ENCODE data around the gene CHD1. TPM values are rescaled to one million over a fixed set of nuclear protein-coding genes. Genes with fewer than 3 reads are reported as not detected.
"Not testable (repeated sequence)": the region's sequence is repeated elsewhere in the genome, so short reads cannot be mapped to it uniquely, and the experiment has no call there.

The CHD1 gene
- total and polyA plus RNA-seq, 2 donors: 55.7 to 170 TPM

GRCh38 chr5:98965226-98965625 lies 36.4 kb upstream of the CHD1 start:
- Histone ChIP-seq H3K27ac (ENCODE audit: low read depth in 1 of 2, low read length in 1 of 2) (no peak overlapping the region), H3K4me1 (ENCODE audit: control insufficient read depth in 2 of 2, insufficient read depth in 2 of 2, low read length in 2 of 2) (peaks cover 9 to 18% of the 10 kb centered on the region in 2 donors), H3K27me3 (ENCODE audit: control insufficient read depth in 2 of 2, insufficient read depth in 1 of 2, low read length in 1 of 2) (no peaks in the 10 kb centered on the region), H3K4me3 (ENCODE audit: low read length in 2 of 2) (no peak overlapping the region), H3K9me3 (ENCODE audit: control insufficient read depth in 2 of 2, insufficient read depth in 1 of 2, low read length in 1 of 2) (peaks cover 0 to 4% of the 10 kb centered on the region in 2 donors), H3K36me3 (ENCODE audit: control insufficient read depth in 2 of 2, insufficient read depth in 2 of 2, low read length in 1 of 2) (no peaks in the 10 kb centered on the region)
- no peak for DNase-seq (ENCODE audit: low read depth in 6 of 9, low spot score in 9 of 9)
- 98% methylated on average over 4 of the region's 4 CpGs for WGBS

GRCh38 chr5:98964621-98965020 lies 35.8 kb upstream of the CHD1 start:
- Histone ChIP-seq H3K36me3 (ENCODE audit: control insufficient read depth in 2 of 2, insufficient read depth in 2 of 2, low read length in 1 of 2) (no peaks in the 10 kb centered on the region), H3K4me1 (ENCODE audit: control insufficient read depth in 2 of 2, insufficient read depth in 2 of 2, low read length in 2 of 2) (peaks cover 9 to 18% of the 10 kb centered on the region in 2 donors), H3K27me3 (ENCODE audit: control insufficient read depth in 2 of 2, insufficient read depth in 1 of 2, low read length in 1 of 2) (no peaks in the 10 kb centered on the region), H3K27ac (ENCODE audit: low read depth in 1 of 2, low read length in 1 of 2) (no peak overlapping the region), H3K4me3 (ENCODE audit: low read length in 2 of 2) (no peak overlapping the region), H3K9me3 (ENCODE audit: control insufficient read depth in 2 of 2, insufficient read depth in 1 of 2, low read length in 1 of 2) (peaks cover 0 to 4% of the 10 kb centered on the region in 2 donors)
- no peak for DNase-seq (ENCODE audit: low read depth in 6 of 9, low spot score in 9 of 9)

DNA sequence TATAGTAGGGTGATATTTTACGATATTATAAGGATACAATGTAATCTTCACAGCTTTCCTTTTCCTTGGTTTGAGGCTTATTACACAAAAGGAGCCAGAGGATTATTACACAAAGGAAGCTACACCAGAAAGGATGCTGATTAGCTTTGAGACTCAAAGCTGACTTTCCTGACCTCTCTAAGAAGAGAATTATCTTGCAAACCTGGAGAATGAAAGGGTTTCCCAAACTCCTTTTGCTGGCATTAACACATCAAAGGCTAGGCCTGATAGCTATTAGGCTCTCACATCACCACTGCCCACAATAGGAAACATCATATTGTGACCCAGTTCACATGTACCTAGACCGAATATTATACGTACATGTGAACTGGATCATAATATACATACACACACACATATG lies 34.2 kb upstream of the CHD1 start:
- H3K4me3 ChIP-seq (ENCODE audit: low read length in 2 of 2): no peak overlapping the region

DNA sequence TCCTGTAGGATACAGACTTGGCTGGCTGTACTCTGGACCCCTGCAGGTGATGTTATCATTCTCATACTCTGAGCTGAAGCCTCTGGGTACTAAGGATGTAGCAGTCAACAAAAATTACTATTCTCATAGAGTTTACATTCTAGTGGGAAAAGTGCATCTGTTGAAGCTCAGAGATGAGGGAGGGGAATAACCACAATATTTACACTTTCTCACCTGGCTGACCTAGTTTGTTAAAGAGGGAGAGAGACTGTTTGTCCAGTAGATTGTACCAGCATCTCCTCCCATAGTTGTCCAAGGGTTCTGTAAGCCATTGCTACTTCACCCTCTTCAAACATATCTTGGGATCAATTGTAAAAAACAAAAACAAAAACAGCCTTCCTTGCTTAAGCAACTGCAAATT lies 33.8 kb upstream of the CHD1 start:
- H3K9me3 ChIP-seq (ENCODE audit: control insufficient read depth in 2 of 2, insufficient read depth in 1 of 2, low read length in 1 of 2): peaks cover 0 to 4% of the 10 kb centered on the region in 2 donors
- peak in 2 of 9 donors; percentile 5 to 39 for DNase-seq (ENCODE audit: low read depth in 6 of 9, low spot score in 9 of 9)
- peaks cover 9 to 18% of the 10 kb centered on the region in 2 donors for H3K4me1 ChIP-seq (ENCODE audit: control insufficient read depth in 2 of 2, insufficient read depth in 2 of 2, low read length in 2 of 2)
- H3K27me3 ChIP-seq (ENCODE audit: control insufficient read depth in 2 of 2, insufficient read depth in 1 of 2, low read length in 1 of 2): no peaks in the 10 kb centered on the region
- no peaks in the 10 kb centered on the region for H3K36me3 ChIP-seq (ENCODE audit: control insufficient read depth in 2 of 2, insufficient read depth in 2 of 2, low read length in 1 of 2)
- H3K27ac ChIP-seq (ENCODE audit: low read depth in 1 of 2, low read length in 1 of 2): peak overlapping the region in 1 of 2 donors; percentile 46
- no peak overlapping the region for H3K4me3 ChIP-seq (ENCODE audit: low read length in 2 of 2)

More for the DNA sequence above, 34.2 kb upstream of the CHD1 start:
- Histone ChIP-seq H3K27me3 (ENCODE audit: control insufficient read depth in 2 of 2, insufficient read depth in 1 of 2, low read length in 1 of 2) (no peaks in the 10 kb centered on the region), H3K4me1 (ENCODE audit: control insufficient read depth in 2 of 2, insufficient read depth in 2 of 2, low read length in 2 of 2) (peaks cover 9 to 18% of the 10 kb centered on the region in 2 donors), H3K27ac (ENCODE audit: low read depth in 1 of 2, low read length in 1 of 2) (peak overlapping the region in 1 of 2 donors; percentile 46), H3K36me3 (ENCODE audit: control insufficient read depth in 2 of 2, insufficient read depth in 2 of 2, low read length in 1 of 2) (no peaks in the 10 kb centered on the region), H3K9me3 (ENCODE audit: control insufficient read depth in 2 of 2, insufficient read depth in 1 of 2, low read length in 1 of 2) (peaks cover 0 to 4% of the 10 kb centered on the region in 2 donors)
- no peak for DNase-seq (ENCODE audit: low read depth in 6 of 9, low spot score in 9 of 9)
- WGBS: 96% methylated on average over 3 of the region's 3 CpGs

- Histone ChIP-seq H3K36me3 (ENCODE audit: control insufficient read depth in 2 of 2, insufficient read depth in 2 of 2, low read length in 1 of 2) (no peaks in the 10 kb centered on the region), H3K9me3 (ENCODE audit: control insufficient read depth in 2 of 2, insufficient read depth in 1 of 2, low read length in 1 of 2) (peaks cover 0 to 4% of the 10 kb centered on the region in 2 donors), H3K4me3 (ENCODE audit: low read length in 2 of 2) (no peak overlapping the region), H3K27me3 (ENCODE audit: control insufficient read depth in 2 of 2, insufficient read depth in 1 of 2, low read length in 1 of 2) (no peaks in the 10 kb centered on the region), H3K4me1 (ENCODE audit: control insufficient read depth in 2 of 2, insufficient read depth in 2 of 2, low read length in 2 of 2) (peaks cover 9 to 18% of the 10 kb centered on the region in 2 donors), H3K27ac (ENCODE audit: low read depth in 1 of 2, low read length in 1 of 2) (peak overlapping the region in 1 of 2 donors; percentile 46)
- WGBS: 96% methylated on average over 3 of the region's 3 CpGs
- no peak for DNase-seq (ENCODE audit: low read depth in 6 of 9, low spot score in 9 of 9)
Measured at GRCh38 chr5:98961665-98962344, 33.0 kb upstream of the CHD1 start.

- Histone ChIP-seq H3K4me1 (ENCODE audit: control insufficient read depth in 2 of 2, insufficient read depth in 2 of 2, low read length in 2 of 2) (peaks cover 0 to 4% of the 10 kb centered on the region in 2 donors), H3K36me3 (ENCODE audit: control insufficient read depth in 2 of 2, insufficient read depth in 2 of 2, low read length in 1 of 2) (no peaks in the 10 kb centered on the region), H3K9me3 (ENCODE audit: control insufficient read depth in 2 of 2, insufficient read depth in 1 of 2, low read length in 1 of 2) (no peaks in the 10 kb centered on the region), H3K4me3 (ENCODE audit: low read length in 2 of 2) (no peak overlapping the region), H3K27ac (ENCODE audit: low read depth in 1 of 2, low read length in 1 of 2) (no peak overlapping the region), H3K27me3 (ENCODE audit: control insufficient read depth in 2 of 2, insufficient read depth in 1 of 2, low read length in 1 of 2) (no peaks in the 10 kb centered on the region)
- DNase-seq (ENCODE audit: low read depth in 6 of 9, low spot score in 9 of 9): no peak
- 93% methylated on average over 2 of the region's 2 CpGs for WGBS
Measured at GRCh38 chr5:98957307-98957706, 28.5 kb upstream of the CHD1 start.

DNA sequence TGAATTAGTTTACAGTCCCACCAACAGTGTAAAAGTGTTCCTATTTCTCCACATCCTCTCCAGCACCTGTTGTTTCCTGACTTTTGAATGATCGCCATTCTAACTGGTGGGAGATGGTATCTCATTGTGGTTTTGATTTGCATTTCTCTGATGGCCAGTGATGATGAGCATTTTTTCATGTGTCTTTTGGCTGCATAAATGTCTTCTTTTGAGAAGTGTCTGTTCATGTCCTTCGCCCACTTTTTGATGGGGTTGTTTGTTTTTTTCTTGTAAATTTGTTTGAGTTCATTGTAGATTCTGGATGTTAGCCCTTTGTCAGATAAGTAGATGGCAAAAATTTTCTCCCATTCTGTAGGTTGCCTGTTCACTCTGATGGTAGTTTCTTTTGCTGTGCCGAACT lies 27.1 kb upstream of the CHD1 start:
- not testable (repeated sequence) for H3K27ac ChIP-seq (ENCODE audit: low read depth in 1 of 2, low read length in 1 of 2); H3K36me3 ChIP-seq (ENCODE audit: control insufficient read depth in 2 of 2, insufficient read depth in 2 of 2, low read length in 1 of 2); DNase-seq (ENCODE audit: low read depth in 6 of 9, low spot score in 9 of 9); H3K27me3 ChIP-seq (ENCODE audit: control insufficient read depth in 2 of 2, insufficient read depth in 1 of 2, low read length in 1 of 2); H3K9me3 ChIP-seq (ENCODE audit: control insufficient read depth in 2 of 2, insufficient read depth in 1 of 2, low read length in 1 of 2); H3K4me3 ChIP-seq (ENCODE audit: low read length in 2 of 2); H3K4me1 ChIP-seq (ENCODE audit: control insufficient read depth in 2 of 2, insufficient read depth in 2 of 2, low read length in 2 of 2)
- 70% methylated on average over 2 of the region's 3 CpGs for WGBS

- H3K9me3 ChIP-seq (ENCODE audit: control insufficient read depth in 2 of 2, insufficient read depth in 1 of 2, low read length in 1 of 2); H3K27ac ChIP-seq (ENCODE audit: low read depth in 1 of 2, low read length in 1 of 2); DNase-seq (ENCODE audit: low read depth in 6 of 9, low spot score in 9 of 9); H3K4me3 ChIP-seq (ENCODE audit: low read length in 2 of 2); H3K36me3 ChIP-seq (ENCODE audit: control insufficient read depth in 2 of 2, insufficient read depth in 2 of 2, low read length in 1 of 2); H3K4me1 ChIP-seq (ENCODE audit: control insufficient read depth in 2 of 2, insufficient read depth in 2 of 2, low read length in 2 of 2); H3K27me3 ChIP-seq (ENCODE audit: control insufficient read depth in 2 of 2, insufficient read depth in 1 of 2, low read length in 1 of 2): not testable (repeated sequence)
- 94% methylated on average over 2 of the region's 2 CpGs for WGBS
Measured at GRCh38 chr5:98955471-98955870, 26.7 kb upstream of the CHD1 start.

GRCh38 chr5:98954392-98955028 lies 25.7 kb upstream of the CHD1 start:
- Histone ChIP-seq H3K27me3 (ENCODE audit: control insufficient read depth in 2 of 2, insufficient read depth in 1 of 2, low read length in 1 of 2) (no peaks in the 10 kb centered on the region), H3K27ac (ENCODE audit: low read depth in 1 of 2, low read length in 1 of 2) (no peak overlapping the region), H3K4me1 (ENCODE audit: control insufficient read depth in 2 of 2, insufficient read depth in 2 of 2, low read length in 2 of 2) (no peaks in the 10 kb centered on the region), H3K4me3 (ENCODE audit: low read length in 2 of 2) (no peak overlapping the region), H3K9me3 (ENCODE audit: control insufficient read depth in 2 of 2, insufficient read depth in 1 of 2, low read length in 1 of 2) (no peaks in the 10 kb centered on the region), H3K36me3 (ENCODE audit: control insufficient read depth in 2 of 2, insufficient read depth in 2 of 2, low read length in 1 of 2) (no peaks in the 10 kb centered on the region)
- no peak for DNase-seq (ENCODE audit: low read depth in 6 of 9, low spot score in 9 of 9)
- WGBS: 97% methylated on average over 5 of the region's 5 CpGs
